ENCODE data around the gene ANXA11.

GRCh38 chr10:80206277-80206655, 929 bp upstream of the ANXA11 start:
- TF ChIP-seq, protein P1, sequence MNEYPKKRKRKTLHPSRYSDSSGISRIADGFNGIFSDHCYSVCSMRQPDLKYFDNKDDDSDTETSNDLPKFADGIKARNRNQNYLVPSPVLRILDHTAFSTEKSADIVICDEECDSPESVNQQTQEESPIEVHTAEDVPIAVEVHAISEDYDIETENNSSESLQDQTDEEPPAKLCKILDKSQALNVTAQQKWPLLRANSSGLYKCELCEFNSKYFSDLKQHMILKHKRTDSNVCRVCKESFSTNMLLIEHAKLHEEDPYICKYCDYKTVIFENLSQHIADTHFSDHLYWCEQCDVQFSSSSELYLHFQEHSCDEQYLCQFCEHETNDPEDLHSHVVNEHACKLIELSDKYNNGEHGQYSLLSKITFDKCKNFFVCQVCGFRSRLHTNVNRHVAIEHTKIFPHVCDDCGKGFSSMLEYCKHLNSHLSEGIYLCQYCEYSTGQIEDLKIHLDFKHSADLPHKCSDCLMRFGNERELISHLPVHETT (CRISPR knock-in tag; conservative IDR thresholded peaks at IDR 0.05 in 1 of 2, IDR thresholded peaks at IDR 0.05 in 1 of 2) = no peak
- TF ChIP-seq ASH1L (IDR thresholded peaks at IDR 0.05; ENCODE audit: borderline replicate concordance, low read depth, partially characterized antibody) = no peak
- TF ChIP-seq, protein P2, sequence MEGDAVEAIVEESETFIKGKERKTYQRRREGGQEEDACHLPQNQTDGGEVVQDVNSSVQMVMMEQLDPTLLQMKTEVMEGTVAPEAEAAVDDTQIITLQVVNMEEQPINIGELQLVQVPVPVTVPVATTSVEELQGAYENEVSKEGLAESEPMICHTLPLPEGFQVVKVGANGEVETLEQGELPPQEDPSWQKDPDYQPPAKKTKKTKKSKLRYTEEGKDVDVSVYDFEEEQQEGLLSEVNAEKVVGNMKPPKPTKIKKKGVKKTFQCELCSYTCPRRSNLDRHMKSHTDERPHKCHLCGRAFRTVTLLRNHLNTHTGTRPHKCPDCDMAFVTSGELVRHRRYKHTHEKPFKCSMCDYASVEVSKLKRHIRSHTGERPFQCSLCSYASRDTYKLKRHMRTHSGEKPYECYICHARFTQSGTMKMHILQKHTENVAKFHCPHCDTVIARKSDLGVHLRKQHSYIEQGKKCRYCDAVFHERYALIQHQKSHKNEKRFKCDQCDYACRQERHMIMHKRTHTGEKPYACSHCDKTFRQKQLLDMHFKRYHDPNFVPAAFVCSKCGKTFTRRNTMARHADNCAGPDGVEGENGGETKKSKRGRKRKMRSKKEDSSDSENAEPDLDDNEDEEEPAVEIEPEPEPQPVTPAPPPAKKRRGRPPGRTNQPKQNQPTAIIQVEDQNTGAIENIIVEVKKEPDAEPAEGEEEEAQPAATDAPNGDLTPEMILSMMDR (IDR thresholded peaks at IDR 0.05 in 2 of 3, conservative IDR thresholded peaks at IDR 0.05 in 1 of 3; ENCODE audit: insufficient read depth in 2 of 3, low read depth in 1 of 3, low read length in 3 of 3) = no peak
- TF ChIP-seq RFX5 (IDR thresholded peaks at IDR 0.05; ENCODE audit: low read depth, low read length) = no peak
- TF ChIP-seq ZBTB40 (IDR thresholded peaks at IDR 0.05) = no peak
- TF ChIP-seq ZBTB40 (CRISPR knock-in tag; IDR thresholded peaks at IDR 0.05) = no peak
- TF ChIP-seq EGR1 (conservative IDR thresholded peaks at IDR 0.05) = no peak
- TF ChIP-seq SNRNP70 (optimal IDR thresholded peaks at IDR 0.05; ENCODE audit: low read depth, low read length) = no peak

All from K562 (cell line).